H1 (cell line): ENCODE measurements around the gene NONO. TPM values are rescaled to one million over a fixed set of nuclear protein-coding genes. Genes with fewer than 3 reads are reported as not detected.

Source experiments
- CTCF ChIA-PET: fragments of 300-600 bp; sonication (Branson Sonifier 250); formaldehyde crosslinking; loops from one replicate; lab custom pipeline; 2021; ENCODE audit not compliant: partially characterized antibody; lab: Charles Lee
- POLR2A ChIA-PET: fragments of 300-600 bp; sonication (Branson Sonifier 250); formaldehyde crosslinking; loops from one replicate; lab custom pipeline; 2021; ENCODE audit warnings: inconsistent platforms; ENCODE audit not compliant: partially characterized antibody; lab: Charles Lee
- DNase-seq, 2 experiments: peaks; one replicate each; pipeline versions ENCODE4 v3.0.0 to v3.0.0-alpha.2; 2010 to 2022; ENCODE audit warnings: low spot score in 2 of 2, low read depth in 1 of 2, mixed read lengths in 1 of 2
- FAIRE-seq: peaks from 2 replicates; lab custom pipeline; 2011; peaks lifted over from hg19 to GRCh38; lab: Jason Lieb, UNC
- H2AFZ ChIP-seq: 2 replicates; pipeline ENCODE4 v1.8.1; 2012; ENCODE audit warnings: low read length, inconsistent platforms
- H2AK5ac ChIP-seq: 2 replicates; pipeline ENCODE4 v1.6.1; 2013; ENCODE audit warnings: low read depth, low read length
- H2BK120ac ChIP-seq: replicated peaks from 2 replicates; pipeline ENCODE3; 2013; ENCODE audit warnings: low read depth, low read length, inconsistent platforms
- H2BK12ac ChIP-seq: 2 replicates; pipeline ENCODE4 v1.6.1; 2013; ENCODE audit warnings: low read depth, low read length
- H2BK15ac ChIP-seq: 2 replicates; pipeline ENCODE4 v1.6.1; 2013; ENCODE audit warnings: low read length
- H2BK20ac ChIP-seq: 2 replicates; pipeline ENCODE4 v1.6.1; 2013; ENCODE audit warnings: low read length
- H2BK5ac ChIP-seq: 2 replicates; pipeline ENCODE4 v1.6.1; 2013; ENCODE audit warnings: low read depth, low read length
- H3K14ac ChIP-seq: 2 replicates; pipeline ENCODE4 v1.6.1; 2013; ENCODE audit warnings: inconsistent platforms; ENCODE audit not compliant: insufficient read length
- H3K18ac ChIP-seq: 2 replicates; pipeline ENCODE4 v1.6.1; 2013; ENCODE audit warnings: low read length; ENCODE audit errors: extremely low read depth
- H3K23ac ChIP-seq: 2 replicates; pipeline ENCODE4 v1.6.1; 2013; ENCODE audit warnings: inconsistent platforms; ENCODE audit not compliant: insufficient read length
- H3K23me2 ChIP-seq: 2 replicates; pipeline ENCODE4 v1.6.1; 2013; ENCODE audit warnings: low read depth, low read length
- H3K27ac ChIP-seq: 2 replicates; pipeline ENCODE4 v1.6.1; 2011; ENCODE audit warnings: low read depth, low read length, inconsistent platforms
- H3K27me3 ChIP-seq, 4 experiments: replicated peaks in 1 of 4; 1 replicate in 1 of 4; 2 replicates in 3 of 4; pipeline versions ENCODE4 v1.6.1 to v1.8.1; 2011 to 2013; ENCODE audit warnings: low read length in 3 of 4, mild to moderate bottlenecking in 3 of 4, inconsistent platforms in 2 of 4, mixed read lengths in 2 of 4, moderate library complexity in 1 of 4; ENCODE audit not compliant: control insufficient read depth in 3 of 4, insufficient read depth in 3 of 4; ENCODE audit errors: extremely low read depth in 1 of 4
- H3K36me3 ChIP-seq, 4 experiments: 2 replicates each; pipeline versions ENCODE4 v1.6.1 to v1.8.1; 2011 to 2013; ENCODE audit warnings: mild to moderate bottlenecking in 4 of 4, low read length in 3 of 4, moderate library complexity in 2 of 4, control low read depth in 1 of 4, inconsistent platforms in 1 of 4; ENCODE audit not compliant: insufficient read depth in 4 of 4, control insufficient read depth in 2 of 4
- H3K4ac ChIP-seq: replicated peaks from 2 replicates; pipeline ENCODE3; 2013; ENCODE audit warnings: low read length, low read depth, mixed read lengths, inconsistent platforms; ENCODE audit not compliant: insufficient read length
- H3K4me1 ChIP-seq, 4 experiments: replicated peaks in 1 of 4; 1 replicate in 1 of 4; 2 replicates in 3 of 4; pipeline versions ENCODE4 v1.6.1 to v1.8.1; 2011 to 2013; ENCODE audit warnings: low read length in 3 of 4, inconsistent platforms in 2 of 4, mixed read lengths in 1 of 4; ENCODE audit not compliant: insufficient read depth in 4 of 4, control insufficient read depth in 3 of 4
- H3K4me2 ChIP-seq, 2 experiments: 2 replicates each; pipeline versions ENCODE4 v1.6.1 to v1.8.1; 2011 to 2013; ENCODE audit warnings: low read depth in 2 of 2, low read length in 2 of 2, control low read depth in 1 of 2, inconsistent platforms in 1 of 2, mild to moderate bottlenecking in 1 of 2; ENCODE audit not compliant: insufficient read depth in 1 of 2
- H3K4me3 ChIP-seq, 4 experiments: fragments of 200-600, 300-600 bp in 1 of 4; sonication (generic), shearing (Covaris generic), sonication (Bioruptor Twin) in 1 of 4; 2 replicates each; pipeline versions ENCODE4 v1.5.1 to v1.8.1; 2011 to 2016; ENCODE audit warnings: low read length in 4 of 4, low read depth in 3 of 4, control low read depth in 2 of 4, inconsistent platforms in 2 of 4, mild to moderate bottlenecking in 2 of 4, mixed read lengths in 1 of 4, moderate library complexity in 1 of 4; ENCODE audit not compliant: insufficient read depth in 2 of 4; ENCODE audit errors: extremely low read depth in 1 of 4
- H3K56ac ChIP-seq: replicated peaks from 2 replicates; pipeline ENCODE3; 2013; ENCODE audit warnings: low read depth, mild to moderate bottlenecking, mixed read lengths, low read length, inconsistent platforms; ENCODE audit not compliant: insufficient read length
- H3K79me1 ChIP-seq: 2 replicates; pipeline ENCODE4 v1.6.1; 2013; ENCODE audit warnings: low read depth, low read length, control low read depth
- H3K79me2 ChIP-seq, 2 experiments: 2 replicates each; pipeline versions ENCODE4 v1.6.1 to v1.8.1; 2012 to 2013; ENCODE audit warnings: low read length in 2 of 2, mild to moderate bottlenecking in 2 of 2, inconsistent platforms in 1 of 2; ENCODE audit not compliant: insufficient read depth in 2 of 2, control insufficient read depth in 1 of 2
- H3K9ac ChIP-seq, 4 experiments: replicated peaks in 1 of 4; 1 replicate in 1 of 4; 2 replicates in 3 of 4; pipeline versions ENCODE4 v1.6.1 to v1.8.1; 2011 to 2013; ENCODE audit warnings: low read depth in 3 of 4, low read length in 3 of 4, control low read depth in 2 of 4, mild to moderate bottlenecking in 2 of 4, moderate library complexity in 2 of 4, inconsistent platforms in 1 of 4; ENCODE audit errors: extremely low read depth in 1 of 4
- H3K9me3 ChIP-seq, 2 experiments: 2 replicates each; pipeline versions ENCODE4 v1.6.1 to v1.8.1; 2012 to 2013; ENCODE audit warnings: mild to moderate bottlenecking in 2 of 2, moderate library complexity in 2 of 2, control low read depth in 1 of 2, inconsistent platforms in 1 of 2, low read depth in 1 of 2, low read length in 1 of 2, mixed read lengths in 1 of 2; ENCODE audit not compliant: insufficient read depth in 2 of 2
- H4K20me1 ChIP-seq, 2 experiments: replicated peaks in 1 of 2; 2 replicates each; pipeline versions ENCODE3 to v1.8.1; 2011 to 2013; ENCODE audit warnings: inconsistent platforms in 2 of 2, low read length in 2 of 2, mild to moderate bottlenecking in 1 of 2; ENCODE audit not compliant: insufficient read depth in 2 of 2, control insufficient read depth in 1 of 2
- H4K5ac ChIP-seq: 2 replicates; pipeline ENCODE4 v1.6.1; 2013; ENCODE audit warnings: low read length, low read depth, mixed read lengths, inconsistent platforms; ENCODE audit not compliant: insufficient read length
- H4K8ac ChIP-seq: 2 replicates; pipeline ENCODE4 v1.8.0; 2013; ENCODE audit warnings: mild to moderate bottlenecking, moderate library complexity, low read length, inconsistent platforms; ENCODE audit not compliant: insufficient read depth; ENCODE audit errors: extremely low read depth
- H4K91ac ChIP-seq: replicated peaks from 2 replicates; pipeline ENCODE3; 2013; ENCODE audit warnings: low read length, mixed read lengths, inconsistent platforms; ENCODE audit not compliant: insufficient read length
- ASH2L ChIP-seq: fragments of 200-600, 300-600 bp; sonication (generic); IDR thresholded peaks from one replicate; pipeline ENCODE4 v1.7.1; 2017; ENCODE audit warnings: low read length
- JUN ChIP-seq: IDR thresholded peaks from 2 replicates; pipeline ENCODE4 v1.6.1; 2011; ENCODE audit warnings: low read depth, mild to moderate bottlenecking, improper control_type of control experiment, low read length
- MAFK ChIP-seq: IDR thresholded peaks from 2 replicates; pipeline ENCODE4 v1.6.1; 2012; ENCODE audit warnings: low read depth, mild to moderate bottlenecking, improper control_type of control experiment, low read length
- POLR2AphosphoS5 ChIP-seq: IDR thresholded peaks from 2 replicates; pipeline ENCODE4 v1.6.1; 2011; ENCODE audit warnings: low read depth, low read length
- SUZ12 ChIP-seq: fragments of 200-600 bp; sonication (generic); IDR thresholded peaks from 2 replicates; pipeline ENCODE4 v1.6.1; 2012; ENCODE audit warnings: mild to moderate bottlenecking, inconsistent platforms, low read length, moderate library complexity, mixed read lengths
- TAF1 ChIP-seq: IDR thresholded peaks from 2 replicates; pipeline ENCODE4 v1.6.1; 2011; ENCODE audit warnings: mild to moderate bottlenecking, low read depth, low read length
- TAF7 ChIP-seq: optimal IDR thresholded peaks from 2 replicates; pipeline ENCODE3; 2011; ENCODE audit warnings: low read depth, mild to moderate bottlenecking, inconsistent platforms, low read length, moderate library complexity, borderline replicate concordance
- ZNF274 ChIP-seq: IDR thresholded peaks from 2 replicates; pipeline ENCODE4 v1.7.0; 2012; ENCODE audit warnings: low read length, borderline replicate concordance; ENCODE audit errors: extremely low read depth
- WGBS, 2 experiments: shearing (Covaris generic) in 1 of 2; methylation state at CpG; one replicate each; pipeline versions ENCODE4 v1.1.6 to v1.1.7; 2013 to 2015; ENCODE audit warnings: low lambda C conversion rate in 2 of 2, mixed read lengths in 2 of 2, inconsistent platforms in 1 of 2, low coverage in 1 of 2, missing lambda C conversion rate in 1 of 2; ENCODE audit not compliant: insufficient replicate concordance in 2 of 2, insufficient coverage in 1 of 2, insufficient read length in 1 of 2; ENCODE audit errors: extremely low coverage in 1 of 2, missing lambda C conversion rate in 1 of 2; 5-methylcytosine and 5-hydroxymethylcytosine counted together
- long read RNA-seq, 2 experiments: library from RNA in 1 of 2; library from capped mRNA in 1 of 2; stranded (forward); transcript quantifications; one replicate each; pipeline ENCODE4 v2.0.0, GENCODE V29; 2021; ENCODE audit warnings: inconsistent platforms in 1 of 2
- polyA minus RNA-seq, 3 experiments: library from RNA; depleted of rRNA, polyadenylated mRNA; stranded (reverse); fragments of >200 nt; gene quantifications; 1 replicate in 2 of 3; 2 replicates in 1 of 3; pipeline ENCODE4 v1.2.3, GENCODE V29; 2011
- polyA plus RNA-seq, 7 experiments: library from polyadenylated mRNA; depleted of rRNA in 3 of 7; stranded (reverse) in 5 of 7; unstranded in 2 of 7; fragments of >200 nt in 5 of 7; fragments of 200-250 nt in 2 of 7; gene quantifications; 1 replicate in 5 of 7; 2 replicates in 1 of 7; 4 replicates in 1 of 7; pipeline versions ENCODE4 v1.2.1 to v1.2.3, GENCODE V29; 2011 to 2013; ENCODE audit warnings: missing spikeins in 2 of 7, mixed read lengths in 2 of 7
- total RNA-seq: library from RNA; stranded (reverse); fragmentation: NEBNext Ultra II Directional; extraction: Animal tissue kit (Norgen Biotek cat#: 25700); gene quantifications from 2 replicates; pipeline ENCODE4 v1.2.1, GENCODE V29; 2021

The NONO gene
- total RNA-seq, result 728 and 778 TPM in 2 replicates
- 641 and 784 TPM in 2 replicates for polyA plus RNA-seq (2011; rRNA removed)
- 440 TPM for polyA plus RNA-seq (2011; cell fraction: cytosol; rRNA removed)
- 1,046 TPM for polyA plus RNA-seq (2011; cell fraction: nucleus; rRNA removed)
- 700 to 786 TPM (median 753 TPM) in 4 replicates for polyA plus RNA-seq (2012, experiment 1 of 2)
- polyA plus RNA-seq (2012, experiment 2 of 2), result 178 TPM
- polyA plus RNA-seq (2013, experiment 1 of 2), result 489 TPM
- polyA plus RNA-seq (2013, experiment 2 of 2), result 459 TPM
- polyA minus RNA-seq (2011; rRNA and poly(A)+ RNA removed), result 670 and 754 TPM in 2 replicates
- polyA minus RNA-seq (2011; cell fraction: cytosol; rRNA and poly(A)+ RNA removed), result 360 TPM
- polyA minus RNA-seq (2011; cell fraction: nucleus; rRNA and poly(A)+ RNA removed), result 353 TPM
- long read RNA-seq, experiment 1, transcript NONO-201 (12 exons, 2,713 nt), result major isoform, 8 of 459 reads
- long read RNA-seq, experiment 1, partial matches to known transcripts, result 430 of 459 reads
- long read RNA-seq, experiment 1, other reads (novel, unspliced or antisense), result 14 of 459 reads
- long read RNA-seq, experiment 2, transcript NONO-203 (13 exons, 1,921 nt), result minor isoform, 20 of 594 reads
- long read RNA-seq, experiment 2, transcript NONO-201 (12 exons, 2,713 nt), result major isoform, 288 of 594 reads
- long read RNA-seq, experiment 2, transcript NONO-202 (11 exons, 2,606 nt), result minor isoform, 75 of 594 reads
- long read RNA-seq, experiment 2, partial matches to known transcripts, result 47 of 594 reads
- long read RNA-seq, experiment 2, other reads (novel, unspliced or antisense), result 164 of 594 reads

GRCh38 chrX:71283403-71284143, at the start of gene NONO:
NONO (plus strand) TSS chrX:71283635; CDS start chrX:71290638, 7,003 bp downstream.
- peak; percentile 70 to 88 for DNase-seq
- H3K27ac ChIP-seq, result peak within 1 kb of the TSS; percentile 95
- H3K79me2 ChIP-seq, result peaks cover 22 to 51% of the 10 kb centered on the region in 2 experiments
- FAIRE-seq, result peak; percentile 92
- ChIA-PET POLR2A (interaction anchor here (0.6 to 13.5 kb wide), 12 partner anchors 14 to 743 kb away, joined by 3 to 215 read pairs (median 6); partner anchors contain the start of genes ITGB1BP2, TAF1 and ZMYM3), CTCF (interaction anchor here (1.8 kb wide), 1 partner anchor 29 kb away, joined by 4 read pairs; no protein-coding TSS in a partner anchor)
- H3K27me3 ChIP-seq, result no peaks in the 10 kb centered on the region
- WGBS, 2 experiments, result 1% methylated on average over 39 of the region's 57 CpGs; no CpG with 5 or more reads in 1 of the 2 experiments
- H2BK5ac ChIP-seq, result peak within 1 kb of the TSS; percentile 96
- H3K4me2 ChIP-seq, result peak within 1 kb of the TSS; percentile 72 to 92
- H3K56ac ChIP-seq, result peak within 1 kb of the TSS; percentile 77
- no peak within 1 kb of the TSS for H3K23ac ChIP-seq
- peaks cover 3 to 5% of the 10 kb centered on the region in 2 experiments for H4K20me1 ChIP-seq
- H3K23me2 ChIP-seq, result peaks cover 3% of the 10 kb centered on the region; the same call in 1 of the 2 replicates
- H4K91ac ChIP-seq, result peak within 1 kb of the TSS; percentile 97
- H2BK15ac ChIP-seq, result no peak within 1 kb of the TSS
- peak within 1 kb of the TSS; percentile 86 to 99 (median 88) for H3K4me3 ChIP-seq
- H4K5ac ChIP-seq, result peak within 1 kb of the TSS; percentile 87
- H2BK12ac ChIP-seq, result 0 out of 2 replicates have a peak within 1 kb of the TSS, but pooled peaks have one; percentile 4
- peak within 1 kb of the TSS; percentile 79 to 100 (median 96) for H3K9ac ChIP-seq
- no peak within 1 kb of the TSS for H2BK120ac ChIP-seq
- H2AFZ ChIP-seq, result peak within 1 kb of the TSS; percentile 12; the same call in 1 of the 2 replicates
- H2AK5ac ChIP-seq, result no peak within 1 kb of the TSS
- H3K14ac ChIP-seq, result no peak within 1 kb of the TSS
- H3K79me1 ChIP-seq, result no peaks in the 10 kb centered on the region
- H3K9me3 ChIP-seq, result no peaks in the 10 kb centered on the region; a peak in 1 of 4 replicates
- H4K8ac ChIP-seq, result peak within 1 kb of the TSS; percentile 96; the same call in 1 of the 2 replicates
- peak within 1 kb of the TSS; percentile 95 for H3K18ac ChIP-seq
- H3K4ac ChIP-seq, result peak within 1 kb of the TSS; percentile 21
- H3K36me3 ChIP-seq, result peaks cover 0 to 34% (median under 1%) of the 10 kb centered on the region in 4 experiments; a peak in 1 of 8 replicates
- H3K4me1 ChIP-seq, result peaks cover 0 to 5% (median 3%) of the 10 kb centered on the region in 4 experiments; a peak in 3 of 7 replicates
- no peak within 1 kb of the TSS for H2BK20ac ChIP-seq
- peak; percentile 18 for TF ChIP-seq ASH2L
- no peak for TF ChIP-seq JUN
- no peak for TF ChIP-seq SUZ12
- peak; percentile 35; the same call in 1 of the 2 replicates for TF ChIP-seq POLR2AphosphoS5
- TF ChIP-seq TAF7, result peak; percentile 75
- no peak for TF ChIP-seq ZNF274
- TF ChIP-seq MAFK, result no peak
- TF ChIP-seq TAF1, result peak; percentile 91
